IMR-90 (cell line): ENCODE results near the gene ADAMTS6.

ENCODE experiments used
- CTCF ChIP-seq: conservative IDR thresholded peaks from 2 replicates; pipeline ENCODE4 v1.5.1; 2012; ENCODE audit warnings: mild to moderate bottlenecking, low read depth, low read length, improper control_type of control experiment
- MAFK ChIP-seq: IDR thresholded peaks from 2 replicates; pipeline ENCODE4 v1.6.1; 2012; ENCODE audit warnings: low read depth, low read length, improper control_type of control experiment
- POLR2A ChIP-seq: IDR thresholded peaks from 2 replicates; pipeline ENCODE4 v1.6.1; 2012; ENCODE audit warnings: mild to moderate bottlenecking, low read depth, low read length
- RAD21 ChIP-seq: IDR thresholded peaks from 2 replicates; pipeline ENCODE4 v1.6.1; 2012; ENCODE audit warnings: low read length, improper control_type of control experiment
- RCOR1 ChIP-seq: IDR thresholded peaks from 2 replicates; pipeline ENCODE4 v1.6.1; 2012; ENCODE audit warnings: mild to moderate bottlenecking, low read length, improper control_type of control experiment; ENCODE audit not compliant: insufficient replicate concordance
- SMC3 ChIP-seq: fragments of 150-350 bp; IDR thresholded peaks from 2 replicates; pipeline ENCODE4 v1.6.1; 2016; ENCODE audit warnings: low read depth, mild to moderate bottlenecking, antibody characterized with exemption, low read length, moderate library complexity
- USF2 ChIP-seq: fragments of 150-350 bp; IDR thresholded peaks from 2 replicates; pipeline ENCODE4 v1.6.1; 2017; ENCODE audit warnings: mild to moderate bottlenecking, antibody characterized with exemption, low read length, low read depth

- TF ChIP-seq CTCF (no peak), POLR2A (no peak), RAD21 (no peak), SMC3 (no peak), USF2 (no peak), MAFK (no peak), RCOR1 (no peak)
These were observed 340.2 kb downstream of the ADAMTS6 start for GRCh38 chr5:65141493-65141892.
